Effector memory CD4-positive, alpha-beta T cell (primary cell): ENCODE data around the gene RNF141.

Source experiments
- DNase-seq, 3 donors: peaks; one replicate each; pipeline ENCODE4 v3.0.0-alpha.2; 2020
- H3K27ac ChIP-seq: 2 replicates; pipeline ENCODE4 v1.7.0; 2013; ENCODE audit warnings: mild to moderate bottlenecking, low read length, moderate library complexity; ENCODE audit not compliant: insufficient read depth, poor library complexity, severe bottlenecking
- H3K27me3 ChIP-seq: replicated peaks from 2 replicates; pipeline ENCODE4 v1.7.0; 2013; ENCODE audit warnings: mild to moderate bottlenecking, low read length; ENCODE audit not compliant: insufficient read depth, control insufficient read depth, poor library complexity, severe bottlenecking
- H3K36me3 ChIP-seq: 2 replicates; pipeline ENCODE4 v1.7.0; 2013; ENCODE audit warnings: mild to moderate bottlenecking, low read length, moderate library complexity; ENCODE audit not compliant: control insufficient read depth, insufficient read depth
- H3K4me1 ChIP-seq: 2 replicates; pipeline ENCODE4 v1.7.0; 2013; ENCODE audit warnings: low read length, mild to moderate bottlenecking; ENCODE audit not compliant: control insufficient read depth, insufficient read depth, poor library complexity, severe bottlenecking
- H3K4me3 ChIP-seq: 2 replicates; pipeline ENCODE4 v1.7.0; 2013; ENCODE audit warnings: low read length, low read depth, mild to moderate bottlenecking; ENCODE audit not compliant: insufficient read depth, poor library complexity, severe bottlenecking
- H3K9me3 ChIP-seq: 2 replicates; pipeline ENCODE4 v1.7.0; 2013; ENCODE audit warnings: mild to moderate bottlenecking, low read length, moderate library complexity; ENCODE audit not compliant: control insufficient read depth
- total RNA-seq, 3 donors: gene quantifications; one replicate each; lab custom pipeline; 2026; lab: John Stamatoyannopoulos, UW

The RNF141 gene, protein sequence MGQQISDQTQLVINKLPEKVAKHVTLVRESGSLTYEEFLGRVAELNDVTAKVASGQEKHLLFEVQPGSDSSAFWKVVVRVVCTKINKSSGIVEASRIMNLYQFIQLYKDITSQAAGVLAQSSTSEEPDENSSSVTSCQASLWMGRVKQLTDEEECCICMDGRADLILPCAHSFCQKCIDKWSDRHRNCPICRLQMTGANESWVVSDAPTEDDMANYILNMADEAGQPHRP
- 14.7 to 25.4 (median 14.7) reads per million in 3 donors for total RNA-seq

DNA sequence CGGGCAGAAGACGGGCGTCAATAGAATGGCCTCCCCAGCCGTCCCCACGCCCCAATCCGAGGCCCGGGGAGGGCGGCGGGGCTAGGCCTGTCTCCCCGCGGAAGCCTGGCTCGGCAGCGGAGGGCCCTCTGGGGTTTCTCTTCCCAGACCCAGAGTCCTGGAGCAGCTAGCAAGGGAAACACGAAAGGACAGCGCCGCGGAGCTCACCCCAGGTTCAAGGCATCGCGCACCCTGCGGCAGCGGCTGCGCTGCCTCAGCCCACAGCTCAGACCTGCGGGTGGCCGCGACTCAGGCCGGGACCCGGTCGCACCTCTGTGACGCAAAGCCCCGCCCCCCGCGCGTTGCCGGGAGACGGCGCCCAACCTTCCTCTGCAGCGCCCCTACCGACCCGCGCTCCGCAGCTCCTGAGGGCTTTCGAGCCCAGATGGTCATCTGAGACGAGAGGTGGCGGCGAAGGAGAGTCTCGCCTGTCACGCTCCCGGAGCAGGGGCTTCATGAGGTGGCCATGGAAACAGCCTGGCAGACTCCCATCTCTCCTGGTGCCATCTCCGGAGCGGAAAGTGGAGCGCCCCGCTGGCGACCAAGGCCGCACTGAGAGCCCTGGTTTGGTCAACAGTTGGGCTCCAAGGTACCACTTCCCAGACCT is at the start of gene RNF141:
Gene RNF141, minus strand, starts transcription at position 273 of the 646 bp plus-strand sequence. CDS start 7,029 bp downstream, outside the sequence.
- Histone ChIP-seq H3K27ac (peak within 1 kb of the TSS; percentile 72), H3K9me3 (no peaks in the 10 kb centered on the region), H3K4me3 (peak within 1 kb of the TSS; percentile 85), H3K27me3 (no peaks in the 10 kb centered on the region), H3K36me3 (no peaks in the 10 kb centered on the region), H3K4me1 (peaks cover 4% of the 10 kb centered on the region)
- peak; percentile 83 to 88 (median 84) for DNase-seq

DNA sequence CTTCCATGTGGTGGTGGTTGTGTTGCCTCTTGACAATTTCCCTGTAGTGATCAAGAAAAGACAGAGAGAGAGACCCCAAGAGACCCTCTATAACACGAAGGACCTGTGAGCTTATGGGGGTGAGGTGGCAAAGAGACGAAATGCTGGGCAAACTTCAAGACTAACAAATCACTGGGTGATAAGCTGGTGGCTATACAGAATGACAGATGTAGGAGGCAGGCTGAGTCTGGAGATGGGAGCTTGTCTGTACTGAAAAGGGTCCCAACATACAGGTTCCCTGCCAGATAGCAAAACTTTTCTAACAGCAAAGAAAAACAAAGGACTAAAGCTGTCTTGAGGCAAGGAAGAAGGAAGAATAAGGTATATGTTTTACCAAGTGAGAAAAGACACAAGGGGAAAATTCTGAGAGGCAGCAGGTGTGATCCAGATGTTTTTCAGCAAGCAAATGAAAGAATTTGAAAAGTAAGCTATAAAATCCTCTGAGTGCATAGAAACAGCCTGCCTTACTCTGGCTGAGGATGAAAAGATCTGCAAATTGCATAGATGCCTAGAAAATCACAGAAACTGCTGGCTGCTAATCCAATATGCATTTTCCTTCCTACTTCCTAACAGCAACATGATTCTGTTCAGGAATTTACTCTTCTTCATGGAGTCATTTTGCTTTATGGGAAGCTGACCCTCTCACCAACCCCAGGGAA is 49.4 kb upstream of the RNF141 start:
- Histone ChIP-seq H3K9me3 (no peaks in the 10 kb centered on the region), H3K27me3 (no peaks in the 10 kb centered on the region), H3K4me1 (no peaks in the 10 kb centered on the region), H3K36me3 (no peaks in the 10 kb centered on the region), H3K27ac (no peak overlapping the region), H3K4me3 (no peak overlapping the region)
- DNase-seq, result no peak

DNA sequence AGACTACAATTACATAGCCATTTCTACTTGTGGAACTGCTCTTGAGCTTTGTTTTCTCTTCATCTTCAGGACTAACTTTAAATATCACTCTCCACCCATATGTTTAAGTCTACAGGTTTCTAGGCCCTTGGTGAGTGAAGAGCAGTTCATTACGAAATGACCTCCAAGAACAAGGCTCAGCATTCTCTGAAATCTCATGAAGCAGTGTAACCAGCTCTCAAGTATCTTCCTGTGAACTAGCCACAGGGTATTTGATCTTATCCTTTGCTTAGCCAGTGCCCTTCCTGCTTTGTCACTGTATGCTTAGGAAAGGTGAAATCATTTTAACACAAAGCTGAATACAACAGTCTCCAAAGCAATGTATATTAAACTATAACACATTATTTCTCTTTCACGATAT is 47.9 kb upstream of the RNF141 start:
- Histone ChIP-seq H3K4me1 (no peaks in the 10 kb centered on the region), H3K27ac (no peak overlapping the region), H3K4me3 (no peak overlapping the region), H3K9me3 (no peaks in the 10 kb centered on the region), H3K36me3 (no peaks in the 10 kb centered on the region), H3K27me3 (no peaks in the 10 kb centered on the region)
- no peak for DNase-seq

DNA sequence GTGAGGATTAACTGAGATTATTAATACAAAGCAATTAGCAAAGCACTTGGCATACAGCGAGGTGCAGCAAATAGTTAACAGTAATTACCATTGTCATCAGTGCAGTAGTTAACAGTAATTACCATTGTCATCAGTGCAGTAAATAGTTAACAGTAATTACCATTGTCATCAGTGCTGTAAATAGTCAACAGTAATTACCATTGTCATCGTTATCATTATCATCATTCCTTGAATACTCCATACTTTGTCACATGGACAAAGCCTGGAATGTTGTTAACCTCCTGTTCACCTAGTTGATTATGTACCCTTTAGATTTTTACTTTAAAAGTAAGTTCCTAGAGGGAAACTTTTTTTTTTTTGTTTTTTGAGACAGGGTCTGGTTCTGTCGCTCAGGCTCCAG is 47.0 kb upstream of the RNF141 start:
- no peak for DNase-seq
- Histone ChIP-seq H3K4me3 (no peak overlapping the region), H3K4me1 (no peaks in the 10 kb centered on the region), H3K9me3 (no peaks in the 10 kb centered on the region), H3K27me3 (no peaks in the 10 kb centered on the region), H3K27ac (no peak overlapping the region), H3K36me3 (no peaks in the 10 kb centered on the region)

DNA sequence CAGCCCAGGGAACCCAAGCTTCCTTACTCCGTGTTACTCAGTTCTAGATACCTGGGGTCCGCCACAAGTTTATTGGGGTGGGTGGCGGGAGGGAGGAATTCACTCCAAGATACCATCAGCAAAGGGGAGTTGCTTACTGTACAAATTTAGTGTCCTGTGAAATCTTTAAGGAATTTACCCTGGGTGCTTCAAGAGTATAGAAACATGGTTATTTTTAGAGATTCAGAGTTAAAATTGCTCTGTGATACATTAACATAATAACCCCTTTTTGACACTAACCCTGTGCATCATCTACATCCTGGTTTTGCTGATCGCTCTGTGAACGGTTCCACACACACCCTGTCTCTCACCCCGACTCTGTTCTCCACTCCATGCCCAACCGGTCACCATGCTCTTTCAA is 46.4 kb upstream of the RNF141 start:
- Histone ChIP-seq H3K36me3 (no peaks in the 10 kb centered on the region), H3K9me3 (no peaks in the 10 kb centered on the region), H3K27me3 (no peaks in the 10 kb centered on the region), H3K27ac (no peak overlapping the region), H3K4me3 (no peak overlapping the region), H3K4me1 (no peaks in the 10 kb centered on the region)
- no peak for DNase-seq

DNA sequence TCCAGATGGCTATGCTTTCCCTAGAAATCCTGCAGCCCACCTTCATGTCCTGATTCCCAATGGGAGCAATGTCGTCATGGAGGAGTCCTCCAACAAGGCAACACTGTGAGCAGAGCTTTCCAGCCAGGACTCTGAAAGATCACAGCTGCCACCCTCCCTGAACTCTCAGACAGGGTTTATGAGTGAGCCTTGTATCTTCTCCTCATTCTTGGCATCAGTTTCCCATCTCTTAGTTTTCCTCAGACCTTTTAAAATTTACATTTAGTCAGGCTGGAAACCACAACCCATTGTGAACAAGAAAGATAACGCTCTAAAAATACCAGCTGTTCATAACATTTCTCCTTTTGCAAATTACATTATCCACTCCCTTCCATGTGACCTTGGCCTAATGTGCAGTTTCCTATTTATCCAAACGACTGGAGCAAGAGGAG is 43.1 kb upstream of the RNF141 start:
- no peak for DNase-seq
- no peaks in the 10 kb centered on the region for H3K36me3 ChIP-seq
- H3K4me3 ChIP-seq, result no peak overlapping the region
- H3K9me3 ChIP-seq, result no peaks in the 10 kb centered on the region
- H3K4me1 ChIP-seq, result no peaks in the 10 kb centered on the region
- no peaks in the 10 kb centered on the region for H3K27me3 ChIP-seq
- H3K27ac ChIP-seq, result no peak overlapping the region

DNA sequence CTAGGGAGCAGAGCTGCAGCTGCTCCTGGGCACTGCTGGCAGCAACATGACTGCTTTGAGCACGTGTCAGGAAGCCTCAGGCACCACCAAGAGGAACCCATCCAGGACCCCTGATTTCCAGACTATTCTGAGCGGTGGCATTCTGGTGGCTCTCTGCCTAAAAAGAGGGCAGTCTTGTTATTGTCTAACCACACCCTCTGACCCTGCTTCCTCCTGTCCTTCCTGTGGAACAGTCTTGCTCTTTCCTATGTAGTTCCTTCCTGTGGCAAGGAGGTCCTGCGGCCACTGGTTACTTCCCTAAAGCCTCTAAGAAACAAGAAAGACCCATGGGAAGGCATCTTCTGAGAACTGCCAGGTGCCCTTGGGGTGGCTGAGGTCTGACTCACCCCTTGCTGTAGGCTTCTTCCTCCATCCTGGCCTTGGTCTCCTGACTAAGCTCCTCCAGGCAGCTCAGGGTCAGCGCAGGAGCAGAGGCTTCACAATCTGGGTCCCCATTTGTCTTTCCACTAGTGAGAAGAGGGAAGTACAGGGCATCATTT is 40.6 kb upstream of the RNF141 start:
- no peaks in the 10 kb centered on the region for H3K9me3 ChIP-seq
- no peaks in the 10 kb centered on the region for H3K27me3 ChIP-seq
- no peaks in the 10 kb centered on the region for H3K4me1 ChIP-seq
- DNase-seq, result no peak
- no peak overlapping the region for H3K27ac ChIP-seq
- H3K4me3 ChIP-seq, result no peak overlapping the region
- H3K36me3 ChIP-seq, result no peaks in the 10 kb centered on the region

DNA sequence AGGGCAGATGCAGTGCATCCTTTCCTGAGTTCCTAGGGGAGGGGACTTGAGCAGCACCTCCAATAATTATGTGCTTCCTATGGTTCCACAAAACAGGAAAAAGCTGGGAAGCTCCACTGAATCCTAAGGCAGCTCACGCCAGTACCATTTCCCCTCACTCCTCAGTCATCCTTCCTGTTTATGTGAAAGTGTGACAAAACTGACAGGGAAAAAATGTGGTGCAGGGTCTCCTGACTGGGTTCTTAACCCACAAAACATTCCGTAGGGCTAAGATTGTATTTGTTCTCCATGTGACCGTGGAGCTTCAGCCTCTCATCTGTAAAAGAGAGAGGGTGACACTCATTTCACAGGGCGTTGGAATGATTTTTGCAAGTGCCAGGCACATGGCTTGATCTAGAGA is 39.6 kb upstream of the RNF141 start:
- Histone ChIP-seq H3K36me3 (no peaks in the 10 kb centered on the region), H3K4me3 (no peak overlapping the region), H3K9me3 (no peaks in the 10 kb centered on the region), H3K4me1 (no peaks in the 10 kb centered on the region), H3K27ac (no peak overlapping the region), H3K27me3 (no peaks in the 10 kb centered on the region)
- no peak for DNase-seq

DNA sequence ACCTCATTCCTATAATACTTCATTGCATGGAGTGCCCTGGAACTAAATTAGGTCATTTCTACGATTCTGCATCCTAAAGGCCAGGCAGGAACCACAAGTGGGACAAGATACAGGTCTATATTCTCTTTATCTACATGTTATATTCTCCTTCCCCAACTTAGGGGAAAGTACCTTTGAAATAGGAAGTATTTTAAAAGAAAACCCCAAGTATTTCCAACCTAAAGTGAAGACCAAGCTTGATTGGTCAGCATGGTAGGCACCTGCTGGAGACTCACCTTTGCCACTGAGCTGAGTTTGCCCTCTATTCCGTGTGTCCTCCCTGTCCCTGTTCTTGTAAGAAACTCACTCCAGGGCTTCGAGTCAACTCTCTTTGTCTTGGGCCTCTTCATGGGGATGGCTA is 38.7 kb upstream of the RNF141 start:
- DNase-seq, result no peak
- Histone ChIP-seq H3K4me1 (no peaks in the 10 kb centered on the region), H3K9me3 (no peaks in the 10 kb centered on the region), H3K36me3 (no peaks in the 10 kb centered on the region), H3K4me3 (no peak overlapping the region), H3K27me3 (no peaks in the 10 kb centered on the region), H3K27ac (no peak overlapping the region)

DNA sequence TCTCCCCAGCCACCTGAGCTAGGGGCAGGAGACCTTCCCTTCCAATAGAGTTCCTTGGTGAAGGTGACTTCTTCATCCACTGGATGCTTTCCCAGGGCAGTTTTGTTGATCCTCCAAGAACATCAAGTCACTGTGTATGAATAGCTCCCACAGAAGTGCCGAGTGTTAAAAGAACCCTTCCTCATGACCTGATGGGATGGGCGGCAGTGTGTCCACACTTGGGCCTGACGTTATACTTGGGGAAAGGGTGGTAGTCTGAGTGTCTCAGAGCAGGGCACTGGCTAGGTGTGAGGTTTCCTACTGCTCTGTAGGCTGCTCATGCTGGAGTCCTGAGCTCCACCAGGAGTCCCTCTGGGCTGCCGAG is 35.0 kb upstream of the RNF141 start:
- Histone ChIP-seq H3K27me3 (no peaks in the 10 kb centered on the region), H3K4me1 (no peaks in the 10 kb centered on the region), H3K27ac (no peak overlapping the region), H3K4me3 (no peak overlapping the region), H3K9me3 (no peaks in the 10 kb centered on the region), H3K36me3 (no peaks in the 10 kb centered on the region)
- DNase-seq, result no peak
